ENCODE measurements around the gene SLC9A8.

DNA sequence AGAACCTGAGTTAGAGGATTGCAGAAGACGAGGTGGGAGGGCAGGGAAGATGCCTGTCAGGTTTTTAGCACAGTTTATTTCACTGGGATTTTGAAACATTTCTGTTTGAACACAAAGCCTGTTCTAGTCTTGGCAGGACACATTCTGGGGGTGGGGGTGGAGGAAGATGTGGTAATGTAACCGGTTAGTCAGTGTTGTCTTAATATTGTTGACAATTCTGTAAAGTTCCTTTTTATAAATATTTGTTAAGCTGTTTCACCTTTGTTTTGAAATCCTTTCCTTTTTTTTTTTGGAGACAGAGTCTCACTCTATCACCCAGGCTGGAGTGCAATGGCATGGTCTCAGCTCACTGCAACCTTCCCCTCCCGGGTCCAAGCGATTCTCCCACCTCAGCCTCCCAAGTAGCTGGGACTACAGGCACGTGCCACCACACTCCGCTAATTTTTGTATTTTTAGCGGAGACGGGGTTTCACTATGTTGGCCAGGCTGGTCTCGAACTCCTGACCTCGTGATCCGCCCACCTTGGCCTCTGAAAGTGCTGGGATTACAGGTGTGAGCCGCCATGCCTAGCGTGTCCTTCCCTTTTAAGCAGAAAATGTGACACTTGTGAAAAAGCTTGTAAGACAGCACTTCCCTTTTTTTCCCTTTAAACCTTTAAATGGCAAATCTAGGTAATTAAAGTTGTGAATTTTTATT is 20.2 kb downstream of the SLC9A8 start:
- TF ChIP-seq, protein P1, sequence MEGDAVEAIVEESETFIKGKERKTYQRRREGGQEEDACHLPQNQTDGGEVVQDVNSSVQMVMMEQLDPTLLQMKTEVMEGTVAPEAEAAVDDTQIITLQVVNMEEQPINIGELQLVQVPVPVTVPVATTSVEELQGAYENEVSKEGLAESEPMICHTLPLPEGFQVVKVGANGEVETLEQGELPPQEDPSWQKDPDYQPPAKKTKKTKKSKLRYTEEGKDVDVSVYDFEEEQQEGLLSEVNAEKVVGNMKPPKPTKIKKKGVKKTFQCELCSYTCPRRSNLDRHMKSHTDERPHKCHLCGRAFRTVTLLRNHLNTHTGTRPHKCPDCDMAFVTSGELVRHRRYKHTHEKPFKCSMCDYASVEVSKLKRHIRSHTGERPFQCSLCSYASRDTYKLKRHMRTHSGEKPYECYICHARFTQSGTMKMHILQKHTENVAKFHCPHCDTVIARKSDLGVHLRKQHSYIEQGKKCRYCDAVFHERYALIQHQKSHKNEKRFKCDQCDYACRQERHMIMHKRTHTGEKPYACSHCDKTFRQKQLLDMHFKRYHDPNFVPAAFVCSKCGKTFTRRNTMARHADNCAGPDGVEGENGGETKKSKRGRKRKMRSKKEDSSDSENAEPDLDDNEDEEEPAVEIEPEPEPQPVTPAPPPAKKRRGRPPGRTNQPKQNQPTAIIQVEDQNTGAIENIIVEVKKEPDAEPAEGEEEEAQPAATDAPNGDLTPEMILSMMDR (IDR thresholded peaks at IDR 0.05 in 2 of 3, conservative IDR thresholded peaks at IDR 0.05 in 1 of 3; ENCODE audit: insufficient read depth in 2 of 3, low read depth in 1 of 3, low read length in 3 of 3), result no peak
- TF ChIP-seq CREBBP (IDR thresholded peaks at IDR 0.05; ENCODE audit: low read depth, low read length) (no peak), BHLHE40 (IDR thresholded peaks at IDR 0.05; ENCODE audit: low read length) (no peak), ZBTB26 (CRISPR knock-in tag; IDR thresholded peaks at IDR 0.05) (no peak), ZNF24 (IDR thresholded peaks at IDR 0.05) (no peak), L3MBTL2 (IDR thresholded peaks at IDR 0.05) (no peak), HDAC6 (IDR thresholded peaks at IDR 0.05; ENCODE audit: low read depth, low read length) (no peak), CSDE1 (IDR thresholded peaks at IDR 0.05) (no peak), ETV6 (IDR thresholded peaks at IDR 0.05; ENCODE audit: borderline replicate concordance in 1 of 2, low read depth in 2 of 2, low read length in 1 of 2) (no peak), ETV6 (CRISPR knock-in tag; IDR thresholded peaks at IDR 0.05; ENCODE audit: borderline replicate concordance) (no peak), CREB1 (IDR thresholded peaks at IDR 0.05) (no peak), CREB1 (CRISPR knock-in tag; IDR thresholded peaks at IDR 0.05) (no peak)
- TF ChIP-seq, protein P2, sequence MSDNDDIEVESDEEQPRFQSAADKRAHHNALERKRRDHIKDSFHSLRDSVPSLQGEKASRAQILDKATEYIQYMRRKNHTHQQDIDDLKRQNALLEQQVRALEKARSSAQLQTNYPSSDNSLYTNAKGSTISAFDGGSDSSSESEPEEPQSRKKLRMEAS (CRISPR knock-in tag; IDR thresholded peaks at IDR 0.05), result no peak
- TF ChIP-seq, protein P3, sequence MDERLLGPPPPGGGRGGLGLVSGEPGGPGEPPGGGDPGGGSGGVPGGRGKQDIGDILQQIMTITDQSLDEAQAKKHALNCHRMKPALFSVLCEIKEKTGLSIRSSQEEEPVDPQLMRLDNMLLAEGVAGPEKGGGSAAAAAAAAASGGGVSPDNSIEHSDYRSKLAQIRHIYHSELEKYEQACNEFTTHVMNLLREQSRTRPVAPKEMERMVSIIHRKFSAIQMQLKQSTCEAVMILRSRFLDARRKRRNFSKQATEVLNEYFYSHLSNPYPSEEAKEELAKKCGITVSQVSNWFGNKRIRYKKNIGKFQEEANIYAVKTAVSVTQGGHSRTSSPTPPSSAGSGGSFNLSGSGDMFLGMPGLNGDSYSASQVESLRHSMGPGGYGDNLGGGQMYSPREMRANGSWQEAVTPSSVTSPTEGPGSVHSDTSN (CRISPR knock-in tag; IDR thresholded peaks at IDR 0.05; ENCODE audit: low read depth), result no peak
- TF ChIP-seq, protein P3 (tag; conservative IDR thresholded peaks at IDR 0.05; ENCODE audit: low read depth), result no peak

Measured in K562 (cell line).